H9 (cell line): Measurements from ENCODE around the gene FAM53A. TPM values are rescaled to one million over a fixed set of nuclear protein-coding genes. Genes with fewer than 3 reads are reported as not detected.

Experiments
- DNase-seq: peaks from one replicate; pipeline ENCODE4 v3.0.0-alpha.2; 2017
- H2AFZ ChIP-seq: one replicate; pipeline ENCODE4 v1.6.1; 2013; ENCODE audit warnings: mild to moderate bottlenecking, low read length, control low read depth, moderate library complexity
- H2AK5ac ChIP-seq: 2 replicates; pipeline ENCODE4 v1.6.1; 2013; ENCODE audit warnings: low read length, control low read depth, mixed read lengths; ENCODE audit not compliant: insufficient read length
- H2BK120ac ChIP-seq: one replicate; pipeline ENCODE4 v1.6.1; 2013; ENCODE audit warnings: low read depth, mild to moderate bottlenecking, low read length, control low read depth, inconsistent platforms; ENCODE audit not compliant: poor library complexity, severe bottlenecking
- H2BK12ac ChIP-seq: 2 replicates; pipeline ENCODE4 v1.6.1; 2013; ENCODE audit warnings: low read length, control low read depth, mixed read lengths, low read depth; ENCODE audit not compliant: insufficient read length
- H2BK15ac ChIP-seq: 2 replicates; pipeline ENCODE4 v1.6.1; 2013; ENCODE audit warnings: low read depth, low read length, control low read depth
- H2BK20ac ChIP-seq: one replicate; pipeline ENCODE4 v1.6.1; 2013; ENCODE audit warnings: low read depth, mild to moderate bottlenecking, low read length, control low read depth, inconsistent platforms; ENCODE audit not compliant: poor library complexity, severe bottlenecking
- H2BK5ac ChIP-seq: 2 replicates; pipeline ENCODE4 v1.6.1; 2013; ENCODE audit warnings: low read length, control low read depth, mixed read lengths; ENCODE audit not compliant: insufficient read length
- H3K14ac ChIP-seq: 2 replicates; pipeline ENCODE4 v1.6.1; 2013; ENCODE audit warnings: low read length, control low read depth; ENCODE audit not compliant: insufficient read depth
- H3K18ac ChIP-seq: 2 replicates; pipeline ENCODE4 v1.6.1; 2013; ENCODE audit warnings: low read depth, mild to moderate bottlenecking, mixed read lengths, low read length, control low read depth; ENCODE audit not compliant: insufficient read length
- H3K23ac ChIP-seq: 2 replicates; pipeline ENCODE4 v1.6.1; 2013; ENCODE audit warnings: low read length, control low read depth, mixed read lengths, low read depth; ENCODE audit not compliant: insufficient read length
- H3K23me2 ChIP-seq: 2 replicates; pipeline ENCODE4 v1.6.1; 2013; ENCODE audit warnings: low read depth, mild to moderate bottlenecking, mixed read lengths, low read length, control low read depth; ENCODE audit not compliant: insufficient read length, poor library complexity, severe bottlenecking
- H3K27ac ChIP-seq: 2 replicates; pipeline ENCODE4 v1.5.1; 2013; ENCODE audit warnings: low read length, control low read depth, mixed read lengths, low read depth; ENCODE audit not compliant: insufficient read length
- H3K27me3 ChIP-seq: 2 replicates; pipeline ENCODE4 v1.6.1; 2013; ENCODE audit warnings: low read length, control low read depth, inconsistent platforms; ENCODE audit not compliant: insufficient read depth
- H3K4ac ChIP-seq: 2 replicates; pipeline ENCODE4 v1.6.1; 2013; ENCODE audit warnings: low read depth, mild to moderate bottlenecking, control low read depth, inconsistent platforms, low read length, moderate library complexity
- H3K4me1 ChIP-seq: 2 replicates; pipeline ENCODE4 v1.6.1; 2013; ENCODE audit warnings: low read length, control low read depth, inconsistent platforms; ENCODE audit not compliant: insufficient read depth
- H3K4me2 ChIP-seq: 2 replicates; pipeline ENCODE4 v1.6.1; 2013; ENCODE audit warnings: low read length, control low read depth, mixed read lengths; ENCODE audit not compliant: insufficient read length, insufficient read depth
- H3K56ac ChIP-seq: 2 replicates; pipeline ENCODE4 v1.6.1; 2013; ENCODE audit warnings: low read depth, mild to moderate bottlenecking, mixed read lengths, low read length, control low read depth; ENCODE audit not compliant: insufficient read length
- H3K79me1 ChIP-seq: 2 replicates; pipeline ENCODE4 v1.6.1; 2013; ENCODE audit warnings: low read depth, mild to moderate bottlenecking, moderate library complexity, low read length, control low read depth, inconsistent platforms; ENCODE audit not compliant: insufficient read depth, poor library complexity, severe bottlenecking
- H3K79me2 ChIP-seq: 2 replicates; pipeline ENCODE4 v1.6.1; 2013; ENCODE audit warnings: low read length, control low read depth, inconsistent platforms; ENCODE audit not compliant: insufficient read depth
- H3K9ac ChIP-seq: 2 replicates; pipeline ENCODE4 v1.6.1; 2013; ENCODE audit warnings: low read length, control low read depth, mixed read lengths; ENCODE audit not compliant: insufficient read length; ENCODE audit errors: extremely low read depth
- H3K9me3 ChIP-seq: one replicate; pipeline ENCODE4 v1.6.1; 2013; ENCODE audit warnings: low read depth, low read length, inconsistent platforms; ENCODE audit not compliant: control insufficient read depth
- H3T11ph ChIP-seq: one replicate; pipeline ENCODE4 v1.6.1; 2013; ENCODE audit warnings: mild to moderate bottlenecking, low read length, control low read depth, inconsistent platforms
- H4K20me1 ChIP-seq: one replicate; pipeline ENCODE4 v1.6.1; 2013; ENCODE audit not compliant: control insufficient read depth, insufficient read length, insufficient read depth
- H4K5ac ChIP-seq: 2 replicates; pipeline ENCODE4 v1.6.1; 2013; ENCODE audit warnings: low read depth, mild to moderate bottlenecking, mixed read lengths, low read length, control low read depth; ENCODE audit not compliant: insufficient read length
- H4K8ac ChIP-seq: replicated peaks from 2 replicates; pipeline ENCODE4 v1.6.1; 2013; ENCODE audit warnings: low read length, control low read depth, mixed read lengths, low read depth; ENCODE audit not compliant: insufficient read length
- H4K91ac ChIP-seq: 2 replicates; pipeline ENCODE4 v1.6.1; 2013; ENCODE audit warnings: low read depth, mild to moderate bottlenecking, moderate library complexity, mixed read lengths, low read length, control low read depth; ENCODE audit not compliant: insufficient read length
- H3K27ac Mint-ChIP-seq, 3 experiments: 2 replicates in 2 of 3; 3 replicates in 1 of 3; pipeline ENCODE4 v1.8.0; 2020 to 2021; ENCODE audit warnings: mixed read lengths in 3 of 3, mild to moderate bottlenecking in 1 of 3, moderate library complexity in 1 of 3
- H3K27me3 Mint-ChIP-seq: 2 replicates; pipeline ENCODE4 v1.8.0; 2021; ENCODE audit warnings: low read depth, mild to moderate bottlenecking, moderate library complexity, mixed read lengths
- H3K36me3 Mint-ChIP-seq, 3 experiments: 2 replicates in 2 of 3; 3 replicates in 1 of 3; pipeline ENCODE4 v1.8.0; 2020 to 2021; ENCODE audit warnings: low read depth in 3 of 3, mixed read lengths in 3 of 3; ENCODE audit not compliant: insufficient read depth in 1 of 3
- H3K4me1 Mint-ChIP-seq, 2 experiments: 2 replicates each; pipeline ENCODE4 v1.8.0; 2020; ENCODE audit warnings: mixed read lengths in 2 of 2
- H3K4me3 Mint-ChIP-seq, 2 experiments: 2 replicates in 1 of 2; 3 replicates in 1 of 2; pipeline ENCODE4 v1.8.0; 2020 to 2021; ENCODE audit warnings: mild to moderate bottlenecking in 2 of 2, mixed read lengths in 2 of 2, moderate library complexity in 1 of 2
- H3K9me3 Mint-ChIP-seq, 2 experiments: 2 replicates in 1 of 2; 3 replicates in 1 of 2; pipeline ENCODE4 v1.8.0; 2020; ENCODE audit warnings: mild to moderate bottlenecking in 2 of 2, mixed read lengths in 2 of 2, moderate library complexity in 1 of 2
- WGBS: extraction: QIAGEN DNeasy Blood & Tissue Kit; methylation state at CpG from one replicate; pipeline ENCODE4 v1.1.7; 2013; ENCODE audit warnings: missing lambda C conversion rate, low lambda C conversion rate, mixed read lengths; ENCODE audit not compliant: insufficient read length; ENCODE audit errors: extremely low coverage; 5-methylcytosine and 5-hydroxymethylcytosine counted together
- total RNA-seq: library from RNA; stranded (reverse); gene quantifications from 2 replicates; pipeline ENCODE4 v1.2.1, GENCODE V29; 2021
- TF ChIP-seq, protein P1 (sequence below): fragments of 200-600 bp; sonication (generic); conservative IDR thresholded peaks from 3 replicates; pipeline ENCODE4 v1.8.0; 2021; ENCODE audit warnings: antibody characterized with exemption, mild to moderate bottlenecking

Gene FAM53A
- total RNA-seq, 1 experiment from 2014 or later, result 2.4 TPM

GRCh38 chr4:1716065-1716945, 32.2 kb upstream of the FAM53A start:
- H3K4me2 ChIP-seq, result no peak overlapping the region
- no peak overlapping the region for H4K91ac ChIP-seq
- H3K9ac ChIP-seq, result no peak overlapping the region
- peaks cover 18% of the 10 kb centered on the region for H3K23me2 ChIP-seq
- WGBS, result no CpG with 5 or more reads among the region's 15 CpGs
- no peaks in the 10 kb centered on the region; the same call in 1 of the 2 replicates for H3K79me2 ChIP-seq
- no peaks in the 10 kb centered on the region for H3K27me3 ChIP-seq
- H2BK20ac ChIP-seq, result no peak overlapping the region
- no peaks in the 10 kb centered on the region; the same call in 1 of the 2 replicates for H3K27me3 Mint-ChIP-seq
- H2BK120ac ChIP-seq, result no peak overlapping the region
- H3K27ac ChIP-seq, result no peak overlapping the region
- H3K56ac ChIP-seq, result no peak overlapping the region
- no peak overlapping the region for H4K8ac ChIP-seq
- peaks cover 0 to 1% of the 10 kb centered on the region in 2 experiments; a peak in 1 of 5 replicates for H3K9me3 Mint-ChIP-seq
- TF ChIP-seq, protein P1, sequence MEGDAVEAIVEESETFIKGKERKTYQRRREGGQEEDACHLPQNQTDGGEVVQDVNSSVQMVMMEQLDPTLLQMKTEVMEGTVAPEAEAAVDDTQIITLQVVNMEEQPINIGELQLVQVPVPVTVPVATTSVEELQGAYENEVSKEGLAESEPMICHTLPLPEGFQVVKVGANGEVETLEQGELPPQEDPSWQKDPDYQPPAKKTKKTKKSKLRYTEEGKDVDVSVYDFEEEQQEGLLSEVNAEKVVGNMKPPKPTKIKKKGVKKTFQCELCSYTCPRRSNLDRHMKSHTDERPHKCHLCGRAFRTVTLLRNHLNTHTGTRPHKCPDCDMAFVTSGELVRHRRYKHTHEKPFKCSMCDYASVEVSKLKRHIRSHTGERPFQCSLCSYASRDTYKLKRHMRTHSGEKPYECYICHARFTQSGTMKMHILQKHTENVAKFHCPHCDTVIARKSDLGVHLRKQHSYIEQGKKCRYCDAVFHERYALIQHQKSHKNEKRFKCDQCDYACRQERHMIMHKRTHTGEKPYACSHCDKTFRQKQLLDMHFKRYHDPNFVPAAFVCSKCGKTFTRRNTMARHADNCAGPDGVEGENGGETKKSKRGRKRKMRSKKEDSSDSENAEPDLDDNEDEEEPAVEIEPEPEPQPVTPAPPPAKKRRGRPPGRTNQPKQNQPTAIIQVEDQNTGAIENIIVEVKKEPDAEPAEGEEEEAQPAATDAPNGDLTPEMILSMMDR, result no peak
- H2BK12ac ChIP-seq, result no peak overlapping the region
- no peak overlapping the region for H2AK5ac ChIP-seq
- H3K9me3 ChIP-seq, result no peaks in the 10 kb centered on the region
- no peaks in the 10 kb centered on the region for H4K20me1 ChIP-seq
- H3K27ac Mint-ChIP-seq, result peak overlapping the region in 1 of 3 experiments; percentile 80; a peak in 2 of 7 replicates
- peaks cover 3% of the 10 kb centered on the region for H3K79me1 ChIP-seq
- peak; percentile 27 for DNase-seq
- H4K5ac ChIP-seq, result no peak overlapping the region
- H3K4ac ChIP-seq, result no peak overlapping the region
- H3K14ac ChIP-seq, result no peak overlapping the region; the same call in 1 of the 2 replicates
- no peak overlapping the region for H3K18ac ChIP-seq
- H2AFZ ChIP-seq, result no peak overlapping the region
- H3K4me1 ChIP-seq, result no peaks in the 10 kb centered on the region
- H3K23ac ChIP-seq, result no peak overlapping the region
- peaks cover 2 to 18% (median 15%) of the 10 kb centered on the region in 3 experiments; a peak in 6 of 7 replicates for H3K36me3 Mint-ChIP-seq
- no peak overlapping the region for H3T11ph ChIP-seq
- peaks cover 19 to 29% of the 10 kb centered on the region in 2 experiments for H3K4me1 Mint-ChIP-seq
- H2BK15ac ChIP-seq, result no peak overlapping the region
- no peak overlapping the region for H2BK5ac ChIP-seq
- peak overlapping the region in 1 of 2 experiments; percentile 14; a peak in 1 of 5 replicates for H3K4me3 Mint-ChIP-seq
